HG02840 (cell line): ENCODE results near the gene TSPAN13.

ENCODE experiments used
- ATAC-seq: cut with Tn5 transposase; IDR thresholded peaks from one replicate; pipeline ENCODE4 v1.9.1; 2021; ENCODE audit warnings: mild to moderate bottlenecking, moderate library complexity, moderate number of reproducible peaks; ENCODE audit not compliant: unreplicated experiment, low FRiP score

TSPAN13 gene

GRCh38 chr7:16753102-16753931 lies at the start of gene TSPAN13:
TSS of gene TSPAN13 (plus strand) at chr7:16753755. CDS start at chr7:16753968, 213 bp downstream.
- no peak for ATAC-seq

- no peak for ATAC-seq
Observed at GRCh38 chr7:16708511-16708910, 45.0 kb upstream of the TSPAN13 start.

GRCh38 chr7:16708980-16709379 lies 44.6 kb upstream of the TSPAN13 start:
- ATAC-seq: no peak

GRCh38 chr7:16710651-16711050 lies 42.9 kb upstream of the TSPAN13 start:
- ATAC-seq: no peak

GRCh38 chr7:16711730-16712129 lies 41.8 kb upstream of the TSPAN13 start:
- ATAC-seq: no peak

- ATAC-seq: no peak
Observed at GRCh38 chr7:16712916-16713315, 40.6 kb upstream of the TSPAN13 start.

GRCh38 chr7:16715928-16716327 lies 37.6 kb upstream of the TSPAN13 start:
- ATAC-seq: no peak

GRCh38 chr7:16718111-16718656 lies 35.4 kb upstream of the TSPAN13 start:
- ATAC-seq: no peak

- ATAC-seq: no peak
Observed at GRCh38 chr7:16719699-16720098, 33.9 kb upstream of the TSPAN13 start.

- ATAC-seq: no peak
Observed at GRCh38 chr7:16721541-16721940, 32.0 kb upstream of the TSPAN13 start.

GRCh38 chr7:16724344-16724743 lies 29.2 kb upstream of the TSPAN13 start:
- ATAC-seq: no peak

- ATAC-seq: no peak
Observed at GRCh38 chr7:16726189-16726588, 27.4 kb upstream of the TSPAN13 start.

GRCh38 chr7:16727736-16728135 lies 25.8 kb upstream of the TSPAN13 start:
- no peak for ATAC-seq

GRCh38 chr7:16728811-16729210 lies 24.7 kb upstream of the TSPAN13 start:
- ATAC-seq: no peak

- ATAC-seq: no peak
Observed at GRCh38 chr7:16729541-16729940, 24.0 kb upstream of the TSPAN13 start.

GRCh38 chr7:16730937-16731336 lies 22.6 kb upstream of the TSPAN13 start:
- ATAC-seq: no peak

- ATAC-seq: no peak
Observed at GRCh38 chr7:16732828-16733227, 20.7 kb upstream of the TSPAN13 start.

GRCh38 chr7:16734148-16734726 lies 19.3 kb upstream of the TSPAN13 start:
- ATAC-seq: no peak

GRCh38 chr7:16735020-16735419 lies 18.5 kb upstream of the TSPAN13 start:
- ATAC-seq: no peak

GRCh38 chr7:16738011-16738688 lies 15.4 kb upstream of the TSPAN13 start:
- ATAC-seq: no peak
